ENCODE data around the gene TP53BP2.

DNA sequence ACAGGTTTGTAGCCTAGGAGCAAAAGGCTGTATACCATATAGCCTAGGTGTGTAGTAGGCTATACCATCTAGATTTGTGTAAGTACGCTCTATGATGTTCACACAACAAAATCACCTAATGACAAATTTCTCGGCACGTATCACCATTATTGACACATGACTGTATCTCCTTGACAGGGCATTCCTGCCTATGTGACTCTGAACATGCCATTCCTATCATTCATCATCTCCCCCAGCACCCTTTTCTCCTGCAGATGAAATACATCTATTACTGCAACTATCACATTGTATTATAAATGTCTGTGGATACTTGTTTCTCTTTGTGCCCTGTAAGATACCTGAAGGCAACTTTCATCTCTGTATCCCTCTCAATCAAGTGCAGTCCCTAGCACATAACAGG is 29.9 kb downstream of the TP53BP2 start:
- TF ChIP-seq, protein P1, sequence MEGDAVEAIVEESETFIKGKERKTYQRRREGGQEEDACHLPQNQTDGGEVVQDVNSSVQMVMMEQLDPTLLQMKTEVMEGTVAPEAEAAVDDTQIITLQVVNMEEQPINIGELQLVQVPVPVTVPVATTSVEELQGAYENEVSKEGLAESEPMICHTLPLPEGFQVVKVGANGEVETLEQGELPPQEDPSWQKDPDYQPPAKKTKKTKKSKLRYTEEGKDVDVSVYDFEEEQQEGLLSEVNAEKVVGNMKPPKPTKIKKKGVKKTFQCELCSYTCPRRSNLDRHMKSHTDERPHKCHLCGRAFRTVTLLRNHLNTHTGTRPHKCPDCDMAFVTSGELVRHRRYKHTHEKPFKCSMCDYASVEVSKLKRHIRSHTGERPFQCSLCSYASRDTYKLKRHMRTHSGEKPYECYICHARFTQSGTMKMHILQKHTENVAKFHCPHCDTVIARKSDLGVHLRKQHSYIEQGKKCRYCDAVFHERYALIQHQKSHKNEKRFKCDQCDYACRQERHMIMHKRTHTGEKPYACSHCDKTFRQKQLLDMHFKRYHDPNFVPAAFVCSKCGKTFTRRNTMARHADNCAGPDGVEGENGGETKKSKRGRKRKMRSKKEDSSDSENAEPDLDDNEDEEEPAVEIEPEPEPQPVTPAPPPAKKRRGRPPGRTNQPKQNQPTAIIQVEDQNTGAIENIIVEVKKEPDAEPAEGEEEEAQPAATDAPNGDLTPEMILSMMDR (conservative IDR thresholded peaks at IDR 0.05; ENCODE audit: low read length), result no peak
- no peak for TF ChIP-seq EZH2phosphoT487 (IDR thresholded peaks at IDR 0.05; ENCODE audit: borderline replicate concordance)
